Left lung (tissue), 10 donors: ENCODE data around the gene KHNYN. TPM values are rescaled to one million over a fixed set of nuclear protein-coding genes. Genes with fewer than 3 reads are reported as not detected.

Source experiments
- ATAC-seq: fragments of 200-7000 bp; cut with Tn5 transposase; one replicate; pipeline ENCODE4 v1.9.1; 2020; ENCODE audit warnings: moderate library complexity
- DNase-seq, 4 donors: peaks; one replicate each; pipeline ENCODE4 v3.0.0-alpha.2; 2013 to 2020
- H3K27ac ChIP-seq, 2 donors: fragments of 200-600 bp; sonication (generic) in 1 of 2; one replicate each; pipeline versions ENCODE4 v1.5.0 to v1.8.0; 2020 to 2021
- H3K27me3 ChIP-seq, 2 donors: fragments of 200-600 bp; sonication (generic) in 1 of 2; one replicate each; pipeline versions ENCODE4 v1.5.0 to v1.8.0; 2020 to 2021
- H3K36me3 ChIP-seq, 2 donors: fragments of 200-600 bp; sonication (generic) in 1 of 2; one replicate each; pipeline versions ENCODE4 v1.5.0 to v1.8.0; 2020 to 2021
- H3K4me1 ChIP-seq, 2 donors: fragments of 200-600 bp; one replicate each; pipeline ENCODE4 v1.8.0; 2021
- H3K4me3 ChIP-seq, 2 donors: fragments of 200-600 bp; sonication (generic) in 1 of 2; one replicate each; pipeline versions ENCODE4 v1.5.0 to v1.8.0; 2020 to 2021; ENCODE audit warnings: mild to moderate bottlenecking in 1 of 2
- H3K9me3 ChIP-seq, 2 donors: fragments of 200-600 bp; sonication (generic) in 1 of 2; one replicate each; pipeline versions ENCODE4 v1.5.0 to v1.8.0; 2020 to 2021
- intact Hi-C, 2 donors: fragments of 100-400 bp; cut with DNase I; formaldehyde crosslinking; loops; one replicate each; pipeline versions ENCODE4 v1.11.2 to v1.14.2; 2022
- polyA plus RNA-seq, 6 donors: library from polyadenylated mRNA; unstranded; fragments of 120-200 nt; gene quantifications; one replicate each; pipeline ENCODE4 v1.2.1, GENCODE V29; 2013; ENCODE audit not compliant: insufficient read length in 6 of 6
- total RNA-seq, 2 donors: library from RNA; stranded (reverse); fragmentation: NEBNext Ultra II Directional; extraction: Animal tissue kit (Norgen Biotek cat#: 25700); gene quantifications; one replicate each; pipeline ENCODE4 v1.2.1, GENCODE V29; 2021
- TF ChIP-seq, protein P1 (sequence below), 2 donors: fragments of 200-600 bp; sonication (generic) in 1 of 2; IDR thresholded peaks; one replicate each; pipeline versions ENCODE4 v1.5.0 to v1.8.0; 2021; ENCODE audit warnings: antibody characterized with exemption in 2 of 2
- donor health status: DM: no; HTN: yes; CAD: no.
- donor health status: DM: no; HTN: no; CAD: no.

The KHNYN gene
- total and polyA plus RNA-seq, 8 donors: 46.8 to 56.6 (median 49.7) TPM

DNA sequence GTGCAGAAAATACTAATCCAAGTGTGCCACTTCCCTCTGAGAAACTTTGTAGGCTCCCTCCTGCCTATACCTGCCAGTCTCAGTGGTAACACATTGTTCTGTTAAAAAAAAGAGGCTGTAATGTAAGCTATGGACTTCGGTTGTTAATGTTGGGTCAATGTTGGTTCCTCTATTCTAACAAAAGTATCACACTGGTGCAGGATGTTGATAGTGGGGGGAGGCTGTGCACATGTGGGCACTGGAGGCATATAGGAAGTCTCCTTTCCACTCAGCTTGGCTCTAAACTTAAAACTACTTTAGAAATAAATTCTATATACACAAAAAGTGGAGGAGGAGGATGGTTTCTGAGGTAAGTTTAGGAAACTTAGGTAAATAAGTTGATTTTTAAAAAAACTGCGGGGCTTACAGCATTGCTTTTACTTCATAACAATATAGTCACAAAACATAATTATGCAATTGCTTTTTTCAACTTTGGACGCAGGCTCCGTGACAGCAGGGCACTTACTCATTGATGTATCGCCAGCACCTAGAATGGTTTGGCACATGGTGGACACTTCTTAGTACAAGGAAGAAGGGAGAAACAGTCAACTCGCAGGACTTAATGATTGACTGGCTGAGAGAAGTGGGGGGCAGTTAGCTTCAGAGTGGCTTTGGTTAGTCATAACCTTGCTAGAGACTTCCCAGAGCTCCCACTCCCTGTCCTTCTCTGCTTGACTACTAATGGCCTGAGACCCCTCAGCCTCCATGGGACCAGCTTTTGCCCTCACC, 38.9 kb upstream of the KHNYN start:
- H3K4me3 ChIP-seq: no peak overlapping the region
- H3K4me1 ChIP-seq: peaks cover 2 to 11% of the 10 kb centered on the region in 2 donors
- intact Hi-C loops: no loop called here
- ATAC-seq (no peak), DNase-seq (no peak)
- no peaks in the 10 kb centered on the region for H3K27me3 ChIP-seq
- TF ChIP-seq, protein P1, sequence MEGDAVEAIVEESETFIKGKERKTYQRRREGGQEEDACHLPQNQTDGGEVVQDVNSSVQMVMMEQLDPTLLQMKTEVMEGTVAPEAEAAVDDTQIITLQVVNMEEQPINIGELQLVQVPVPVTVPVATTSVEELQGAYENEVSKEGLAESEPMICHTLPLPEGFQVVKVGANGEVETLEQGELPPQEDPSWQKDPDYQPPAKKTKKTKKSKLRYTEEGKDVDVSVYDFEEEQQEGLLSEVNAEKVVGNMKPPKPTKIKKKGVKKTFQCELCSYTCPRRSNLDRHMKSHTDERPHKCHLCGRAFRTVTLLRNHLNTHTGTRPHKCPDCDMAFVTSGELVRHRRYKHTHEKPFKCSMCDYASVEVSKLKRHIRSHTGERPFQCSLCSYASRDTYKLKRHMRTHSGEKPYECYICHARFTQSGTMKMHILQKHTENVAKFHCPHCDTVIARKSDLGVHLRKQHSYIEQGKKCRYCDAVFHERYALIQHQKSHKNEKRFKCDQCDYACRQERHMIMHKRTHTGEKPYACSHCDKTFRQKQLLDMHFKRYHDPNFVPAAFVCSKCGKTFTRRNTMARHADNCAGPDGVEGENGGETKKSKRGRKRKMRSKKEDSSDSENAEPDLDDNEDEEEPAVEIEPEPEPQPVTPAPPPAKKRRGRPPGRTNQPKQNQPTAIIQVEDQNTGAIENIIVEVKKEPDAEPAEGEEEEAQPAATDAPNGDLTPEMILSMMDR (IDR thresholded peaks at IDR 0.05): no peak
- no peaks in the 10 kb centered on the region for H3K36me3 ChIP-seq
- no peaks in the 10 kb centered on the region for H3K9me3 ChIP-seq
- no peak overlapping the region for H3K27ac ChIP-seq

- Histone ChIP-seq H3K9me3 (no peaks in the 10 kb centered on the region), H3K27me3 (no peaks in the 10 kb centered on the region), H3K4me3 (no peak overlapping the region), H3K4me1 (peaks cover 2 to 11% of the 10 kb centered on the region in 2 donors), H3K27ac (no peak overlapping the region), H3K36me3 (no peaks in the 10 kb centered on the region)
- intact Hi-C loops: no loop called here
- peak in 1 of 4 donors; percentile 59 for DNase-seq
- TF ChIP-seq, protein P1 (IDR thresholded peaks at IDR 0.05): no peak
- ATAC-seq: peak; percentile 75
These were observed 37.2 kb upstream of the KHNYN start for GRCh38 chr14:24392325-24393091.

- intact Hi-C loops: no loop called here
- ATAC-seq (no peak), DNase-seq (no peak)
- Histone ChIP-seq H3K9me3 (no peaks in the 10 kb centered on the region), H3K27me3 (no peaks in the 10 kb centered on the region), H3K4me1 (peaks cover 0 to 26% of the 10 kb centered on the region in 2 donors), H3K27ac (no peak overlapping the region), H3K36me3 (no peaks in the 10 kb centered on the region), H3K4me3 (no peak overlapping the region)
- TF ChIP-seq, protein P1 (IDR thresholded peaks at IDR 0.05): no peak
These were observed 35.5 kb upstream of the KHNYN start for GRCh38 chr14:24394275-24394674.

DNA sequence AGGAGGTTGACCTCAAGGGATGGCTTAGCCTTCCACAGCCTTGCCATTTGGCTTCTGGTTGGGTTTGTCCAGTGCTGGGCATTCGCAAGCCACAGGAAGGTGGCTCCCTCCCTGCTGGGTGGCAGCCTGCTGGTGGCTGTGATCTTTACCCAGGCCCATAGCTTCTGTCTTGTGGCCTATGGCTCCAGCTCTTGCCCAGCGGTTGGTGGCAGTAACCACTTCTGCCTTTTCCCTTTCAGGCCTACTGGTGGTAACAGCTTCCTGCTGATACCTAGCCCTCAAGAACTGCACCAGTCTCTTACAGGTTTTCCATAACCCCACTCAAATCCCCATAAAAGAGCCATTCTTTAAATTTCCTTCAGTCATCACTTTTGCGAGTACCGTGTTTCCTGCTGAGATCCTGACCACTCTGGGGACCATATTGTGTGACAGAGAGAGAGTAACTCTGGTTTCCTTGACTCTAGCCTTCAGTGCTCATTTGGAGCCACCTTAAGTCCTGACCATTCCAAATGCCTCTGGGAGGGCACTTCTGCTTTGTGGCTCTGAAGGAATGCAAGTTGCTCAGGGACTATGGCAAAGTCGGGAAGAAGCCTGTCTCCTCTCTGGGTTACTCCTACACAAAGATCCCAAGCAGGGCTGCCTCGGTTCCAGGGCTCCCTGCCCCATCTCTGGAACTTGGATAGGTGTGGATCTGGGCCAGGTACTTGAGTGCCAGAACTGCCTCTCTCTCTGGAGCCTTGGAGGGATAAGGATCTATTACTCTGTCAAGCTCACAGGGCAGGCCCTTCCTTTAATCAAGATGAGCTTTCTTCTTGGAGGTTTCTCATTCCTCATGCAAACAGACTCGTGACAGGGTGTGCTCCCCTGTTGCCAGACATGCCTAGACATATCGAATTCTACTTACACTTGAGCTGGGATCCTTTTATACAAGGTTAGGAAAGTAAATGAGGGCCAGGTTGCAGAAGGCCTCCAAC, 33.9 kb upstream of the KHNYN start:
- Histone ChIP-seq H3K27me3 (no peaks in the 10 kb centered on the region), H3K36me3 (no peaks in the 10 kb centered on the region), H3K4me1 (peaks cover 0 to 37% of the 10 kb centered on the region in 2 donors), H3K9me3 (no peaks in the 10 kb centered on the region), H3K27ac (no peak overlapping the region), H3K4me3 (no peak overlapping the region)
- no peak for DNase-seq
- ATAC-seq: peak; percentile 5
- intact Hi-C loops: no loop called here
- TF ChIP-seq, protein P1 (IDR thresholded peaks at IDR 0.05): no peak
